Jurkat, Clone E6-1 (cell line): Measurements from ENCODE around the gene SRC. TPM values are rescaled to one million over a fixed set of nuclear protein-coding genes. Genes with fewer than 3 reads are reported as not detected.
A peak's percentile ranks its signal among the peaks of the same experiment; 100 is the strongest.

Experiments used
- DNase-seq: peaks from one replicate; pipeline ENCODE4 v3.0.0-alpha.2; 2011; ENCODE audit warnings: low read depth, low spot score
- H3K4me3 ChIP-seq: 2 replicates; pipeline ENCODE4 v1.5.1; 2011; ENCODE audit warnings: mild to moderate bottlenecking, low read length, control low read depth, moderate library complexity
- polyA plus RNA-seq: library from polyadenylated mRNA; unstranded; fragments of >200 nt; gene quantifications from one replicate; pipeline ENCODE4 v1.2.1, GENCODE V29; 2012; ENCODE audit warnings: missing spikeins; ENCODE audit not compliant: insufficient read length, insufficient read depth

SRC gene
- polyA plus RNA-seq = 10.8 TPM

DNA sequence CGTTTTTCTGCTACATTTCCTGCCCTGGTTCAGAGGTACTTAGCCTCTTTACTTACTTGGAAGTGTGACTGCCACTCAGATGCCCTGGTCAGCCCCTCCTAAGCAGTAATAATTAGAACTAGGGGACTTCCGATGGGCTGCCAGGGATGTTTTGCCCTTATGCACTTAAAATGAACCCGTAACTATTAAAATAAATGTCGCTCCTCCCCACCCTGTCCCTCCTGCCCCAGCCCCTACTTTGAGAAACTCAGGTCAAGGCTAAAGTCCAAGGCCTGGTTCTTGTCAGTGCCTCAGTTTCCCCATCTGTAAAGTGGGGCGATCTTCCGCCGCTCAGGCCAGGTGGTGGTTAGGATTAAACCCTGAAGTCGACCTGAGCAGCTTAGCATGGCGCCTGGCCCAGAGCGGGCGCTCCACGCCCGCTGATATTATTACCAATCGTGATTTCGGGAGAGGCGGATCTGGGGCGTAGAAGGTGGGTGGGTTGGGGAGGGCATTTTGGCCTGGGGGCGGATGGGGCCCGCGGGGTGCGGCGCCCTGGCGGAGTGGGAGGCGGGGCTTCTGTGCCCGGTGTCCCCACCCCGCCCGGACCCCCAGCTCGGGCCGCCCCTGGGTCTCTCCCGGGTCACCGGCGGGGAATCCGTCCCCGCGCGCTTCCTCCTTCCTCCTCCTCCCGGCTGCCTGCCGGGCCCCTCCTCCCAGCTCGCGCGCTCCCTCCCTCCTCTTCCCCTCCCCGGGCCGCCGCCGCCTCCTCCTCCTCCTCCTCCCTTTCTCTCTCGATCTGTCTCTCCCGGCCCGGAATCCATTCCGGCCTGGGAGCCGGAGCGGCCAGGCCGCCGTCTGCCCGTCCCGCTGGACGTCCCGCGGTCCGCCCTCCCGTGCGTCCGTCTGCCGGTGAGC, at the start of gene SRC:
SRC (plus strand) TSS at position 802 of the 897 bp plus-strand sequence. CDS start 38,014 bp downstream, outside the sequence.
- peak within 1 kb of the TSS; percentile 66 for H3K4me3 ChIP-seq
- no peak for DNase-seq

- H3K4me3 ChIP-seq = no peak overlapping the region
- no peak for DNase-seq
Measured at GRCh38 chr20:37296371-37296770, 49.6 kb upstream of the SRC start.

- DNase-seq = no peak
- H3K4me3 ChIP-seq = no peak overlapping the region
Measured at GRCh38 chr20:37297066-37297736, 48.7 kb upstream of the SRC start.

DNA sequence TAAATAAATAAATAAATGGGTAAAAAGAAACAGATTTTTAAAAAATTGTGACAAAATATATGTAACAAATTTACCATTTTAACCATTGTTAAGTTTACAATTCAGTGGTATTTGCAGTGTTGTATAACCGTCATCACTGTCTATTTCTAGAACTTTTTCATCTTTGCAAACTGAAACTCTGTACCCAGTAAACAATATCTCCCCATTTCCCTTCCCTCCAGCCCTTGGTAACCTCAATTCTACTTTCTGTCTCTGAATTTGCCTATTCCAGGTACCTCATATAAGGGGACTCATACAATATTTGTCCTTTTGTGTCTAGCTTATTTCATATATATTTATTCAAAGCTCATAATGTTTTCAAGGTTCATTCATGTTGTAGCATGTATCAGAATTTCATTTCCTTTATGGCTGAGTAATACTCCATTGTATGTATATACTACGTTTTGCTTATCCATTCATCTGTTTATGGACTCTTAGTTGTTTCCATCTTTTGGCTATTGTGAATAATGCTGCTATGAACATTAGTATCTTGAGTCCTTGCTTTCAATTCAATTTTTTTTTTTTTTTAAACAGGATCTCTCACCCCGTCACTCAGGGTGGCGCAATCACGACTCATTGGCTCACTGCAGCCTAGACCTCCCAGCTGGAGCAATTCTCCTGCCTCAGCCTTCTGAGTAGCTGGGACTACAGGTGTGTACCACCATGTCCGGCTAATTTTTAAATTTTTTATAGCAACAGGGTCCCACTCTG, 47.6 kb upstream of the SRC start:
- DNase-seq = no peak
- no peak overlapping the region for H3K4me3 ChIP-seq

- DNase-seq = no peak
Measured at GRCh38 chr20:37299718-37300528, 46.0 kb upstream of the SRC start.

DNA sequence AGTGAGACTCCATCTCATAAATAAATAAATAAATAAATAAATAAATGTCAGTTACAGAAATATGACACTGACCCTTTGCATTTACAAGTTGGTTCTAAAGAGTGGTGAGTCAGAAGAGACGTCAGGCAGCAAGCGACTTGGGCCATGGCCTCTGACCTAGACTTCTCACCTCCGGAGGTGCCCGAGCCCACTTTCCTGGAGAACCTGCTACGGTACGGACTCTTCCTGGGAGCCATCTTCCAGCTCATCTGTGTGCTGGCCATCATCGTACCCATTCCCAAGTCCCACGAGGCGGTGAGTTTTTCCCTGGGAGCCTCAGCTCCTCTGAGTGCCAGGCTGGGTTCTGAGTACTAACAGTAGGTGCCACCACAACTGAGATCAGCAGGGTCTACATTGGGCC, 44.8 kb upstream of the SRC start:
- DNase-seq = no peak
- H3K4me3 ChIP-seq = no peak overlapping the region

More at GRCh38 chr20:37299718-37300528, 46.0 kb upstream of the SRC start:
- H3K4me3 ChIP-seq = no peak overlapping the region

GRCh38 chr20:37301558-37301957, 44.4 kb upstream of the SRC start:
- no peak overlapping the region for H3K4me3 ChIP-seq
- DNase-seq = no peak

DNA sequence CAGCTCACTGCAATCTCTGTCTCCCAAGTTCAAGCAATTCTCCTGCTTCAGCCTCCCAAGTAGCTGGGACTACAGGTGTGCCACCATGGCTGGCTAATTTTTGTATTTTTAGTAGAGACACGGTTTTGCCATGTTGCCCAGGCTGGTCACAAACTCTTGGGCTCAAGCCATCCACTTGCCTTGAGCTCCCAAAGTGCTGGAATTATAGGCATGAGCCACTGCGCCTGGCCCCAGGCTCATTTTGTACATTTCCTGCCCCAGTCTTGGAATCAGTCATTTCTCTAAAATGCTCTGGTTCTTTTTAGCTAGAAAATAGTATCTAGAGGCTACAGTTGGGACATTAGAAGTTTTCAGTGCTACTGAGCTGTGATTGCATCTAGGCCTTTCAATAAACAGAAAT, 43.0 kb upstream of the SRC start:
- no peak overlapping the region for H3K4me3 ChIP-seq
- DNase-seq = no peak

- DNase-seq = no peak
- H3K4me3 ChIP-seq = no peak overlapping the region
Measured at GRCh38 chr20:37303637-37304036, 42.3 kb upstream of the SRC start.

DNA sequence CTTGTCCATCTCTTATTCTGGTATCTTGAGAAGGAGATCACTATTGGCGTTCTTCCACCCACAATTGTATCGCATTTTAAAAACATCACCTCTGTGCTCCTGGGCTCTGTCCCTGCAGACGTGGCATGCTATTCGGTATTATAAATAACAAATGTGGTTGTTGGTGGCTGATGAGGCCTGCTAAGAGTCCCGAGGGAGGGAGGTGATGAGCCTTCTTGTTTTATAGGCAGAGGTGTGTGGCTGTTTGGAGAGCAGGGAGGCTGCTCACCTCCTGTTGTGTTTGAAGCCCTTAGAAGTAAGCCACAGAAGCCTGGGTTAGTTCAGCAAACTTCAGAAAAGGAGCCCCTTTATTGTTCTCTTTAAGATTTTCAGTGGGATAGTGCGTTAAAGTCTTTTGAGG, 40.9 kb upstream of the SRC start:
- DNase-seq = no peak

GRCh38 chr20:37305839-37306238, 40.1 kb upstream of the SRC start:
- no peak for DNase-seq
- H3K4me3 ChIP-seq = no peak overlapping the region

More for the DNA sequence above, 40.9 kb upstream of the SRC start:
- H3K4me3 ChIP-seq = no peak overlapping the region

DNA sequence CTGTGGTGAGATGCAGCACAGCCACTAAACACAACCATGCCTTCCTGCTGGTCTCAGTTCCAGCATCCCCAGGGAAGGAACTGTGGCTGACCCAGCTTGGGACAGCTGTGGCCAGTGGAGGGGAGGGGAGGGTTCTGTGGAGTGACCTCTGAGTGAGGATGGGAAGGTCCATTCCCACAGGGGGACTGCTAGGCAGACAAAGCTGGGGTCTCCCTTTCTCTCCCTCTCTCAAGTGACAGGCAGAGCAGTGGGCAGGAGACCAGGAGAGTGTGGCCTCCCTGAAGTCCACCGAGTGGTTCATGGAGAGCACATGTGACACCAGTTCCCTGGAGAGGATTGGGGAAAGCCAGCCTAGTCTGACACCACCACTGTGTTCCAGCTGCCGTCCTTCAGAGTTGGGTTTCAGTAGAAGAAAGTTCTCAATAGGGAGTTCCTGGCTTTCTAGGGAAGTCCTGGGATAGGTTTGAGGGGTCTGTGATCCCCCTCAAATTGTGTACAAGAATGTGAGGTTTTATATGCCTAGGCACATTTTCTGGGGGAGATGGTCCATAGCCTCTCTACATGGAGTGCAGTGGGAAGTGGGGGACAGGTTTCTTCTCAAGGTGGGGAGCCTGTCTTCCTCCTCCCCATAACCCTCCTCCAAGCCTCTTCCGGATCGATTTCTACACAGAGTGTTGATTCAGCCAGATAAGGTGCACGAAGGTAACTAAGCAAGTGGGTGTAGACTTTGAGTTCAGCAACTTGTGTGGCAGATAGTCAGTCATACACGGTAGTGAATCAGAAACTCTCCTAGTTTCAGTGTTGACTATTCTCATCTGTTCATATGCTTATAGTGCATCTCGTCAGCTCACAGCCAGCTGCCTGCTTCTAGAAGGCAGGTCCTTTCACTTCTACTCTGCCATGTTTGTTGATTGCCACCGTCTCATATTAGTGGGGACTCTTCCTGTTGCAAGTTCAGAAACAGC, 37.6 kb upstream of the SRC start:
- no peak for DNase-seq
- H3K4me3 ChIP-seq = no peak overlapping the region

DNA sequence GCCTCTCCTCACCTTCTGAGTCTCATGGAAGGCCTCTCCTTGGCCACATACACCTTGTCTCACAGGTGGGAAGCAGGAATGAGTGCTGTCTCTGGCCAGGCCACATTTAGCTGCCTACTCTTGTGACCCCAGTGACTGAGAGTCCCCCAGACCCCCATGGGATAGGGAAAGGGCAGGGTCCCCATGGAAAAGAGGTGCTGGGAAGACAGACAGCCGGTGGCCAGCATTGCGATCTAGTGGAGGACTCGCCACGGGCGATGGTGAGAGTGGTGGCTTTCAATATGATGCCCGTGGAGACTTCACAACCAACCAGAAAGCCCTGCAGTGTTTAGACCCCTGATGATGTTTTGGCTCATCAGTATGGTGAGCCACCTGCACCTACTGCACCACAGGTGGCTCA, 36.6 kb upstream of the SRC start:
- no peak for DNase-seq
- H3K4me3 ChIP-seq = no peak overlapping the region

DNA sequence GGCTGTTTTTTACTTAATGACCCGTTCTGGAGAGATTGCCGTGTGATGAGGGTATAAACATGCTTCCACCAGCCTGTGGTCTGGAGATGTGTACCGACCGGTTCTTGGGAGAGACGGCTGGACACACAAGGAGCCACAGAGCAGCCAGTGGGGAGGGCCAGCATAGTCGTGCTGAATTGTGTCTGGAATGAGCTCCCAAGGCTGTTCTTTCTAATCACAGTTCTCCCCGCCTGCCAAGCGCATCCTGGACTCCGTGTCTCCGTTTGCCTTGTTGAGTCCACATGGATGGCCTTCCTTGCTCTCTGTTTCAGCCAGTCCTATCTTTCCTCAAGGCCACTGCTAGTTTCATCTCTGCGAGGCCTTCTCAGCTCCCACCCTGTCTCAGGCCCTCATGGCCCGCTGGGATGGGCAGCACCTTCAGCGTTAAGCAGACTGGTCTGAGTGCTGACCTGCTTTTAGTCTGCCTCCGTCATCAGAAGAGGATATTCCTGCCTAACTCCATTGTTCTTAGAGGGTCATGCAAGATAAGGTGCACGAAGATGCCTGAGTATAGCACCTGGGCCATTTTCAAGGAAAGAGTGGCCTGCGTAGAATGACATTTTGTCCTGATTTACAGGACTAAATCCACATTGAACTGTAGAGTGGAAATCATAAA, 35.9 kb upstream of the SRC start:
- H3K4me3 ChIP-seq = no peak overlapping the region
- no peak for DNase-seq

DNA sequence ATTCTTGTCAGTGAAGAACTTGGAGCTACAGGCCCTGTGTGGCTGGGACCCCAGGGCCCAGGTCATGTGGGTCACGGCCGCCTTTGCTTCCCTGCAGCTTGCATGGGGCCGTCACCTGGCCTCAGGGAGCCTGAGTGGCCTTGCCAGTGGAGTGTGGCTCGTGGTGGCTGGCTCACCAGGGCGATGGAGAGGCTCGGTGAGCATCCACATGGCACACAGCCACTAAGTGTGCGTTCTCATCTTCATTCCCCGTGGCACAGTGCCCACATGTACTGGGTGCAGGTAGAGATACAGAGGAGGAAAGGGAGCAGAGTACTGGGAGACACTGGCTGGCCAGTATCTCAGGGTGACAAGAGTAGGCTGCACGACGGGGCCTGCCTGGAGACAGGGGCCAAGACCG, 35.0 kb upstream of the SRC start:
- no peak overlapping the region for H3K4me3 ChIP-seq

GRCh38 chr20:37311710-37312355, 34.1 kb upstream of the SRC start:
- no peak for DNase-seq
- no peak overlapping the region for H3K4me3 ChIP-seq

More for the DNA sequence above, 35.0 kb upstream of the SRC start:
- DNase-seq = no peak

- no peak overlapping the region for H3K4me3 ChIP-seq
- no peak for DNase-seq
Measured at GRCh38 chr20:37313546-37314091, 32.3 kb upstream of the SRC start.
